Cardiac atrium fibroblast (primary cell): Measurements from ENCODE around the gene CBR3. TPM values are rescaled to one million over a fixed set of nuclear protein-coding genes. Genes with fewer than 3 reads are reported as not detected.

Source experiments
- total RNA-seq: library from RNA; depleted of rRNA; stranded (reverse); fragments of >200 nt; gene quantifications from 2 replicates; pipeline ENCODE4 v1.2.3, GENCODE V29; 2015

CBR3 gene
- total RNA-seq: 2.9 and 8.1 TPM in 2 replicates

DNA sequence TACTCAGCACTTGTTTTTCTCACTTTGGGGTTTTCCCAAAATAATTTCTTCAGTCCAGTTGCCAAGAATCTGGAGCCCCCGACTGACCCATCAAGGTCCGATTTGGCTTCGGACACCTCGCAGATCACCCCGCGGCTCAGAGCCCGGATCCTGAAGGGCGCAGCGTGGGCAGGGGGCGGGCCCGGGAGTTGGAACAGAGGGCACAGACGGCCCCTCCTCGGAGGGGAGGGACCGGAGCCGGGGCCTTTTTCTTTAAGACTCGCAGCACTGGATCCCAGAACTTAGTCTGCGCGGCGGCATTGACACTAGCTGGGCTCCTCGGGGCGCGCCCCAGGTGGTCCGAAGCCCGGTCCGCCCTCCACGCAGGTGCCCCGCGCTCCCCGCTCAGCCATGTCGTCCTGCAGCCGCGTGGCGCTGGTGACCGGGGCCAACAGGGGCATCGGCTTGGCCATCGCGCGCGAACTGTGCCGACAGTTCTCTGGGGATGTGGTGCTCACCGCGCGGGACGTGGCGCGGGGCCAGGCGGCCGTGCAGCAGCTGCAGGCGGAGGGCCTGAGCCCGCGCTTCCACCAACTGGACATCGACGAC is at the start of gene CBR3:
Gene CBR3, plus strand, starts transcription at position 277 of the 588 bp plus-strand sequence. Its CDS starts 114 bp downstream, at position 391.

GRCh38 chr21:36156815-36157670 is 22.2 kb downstream of the CBR3 start, which contains the start of gene DOP1B:
Gene DOP1B (plus strand): TSS chr21:36156824. CDS start chr21:36164734, 7,910 bp downstream.

Other genes with a start within 250 kb of the CBR3 start
- 8.5 and 9.1 TPM in 2 replicates for gene SETD4, start 74.6 kb upstream of the CBR3 start, total RNA-seq
- gene CBR1, start 65.1 kb upstream of the CBR3 start, total RNA-seq: 166 and 171 TPM in 2 replicates
- 2.0 and 2.4 TPM in 2 replicates for gene DOP1B, start 21.7 kb downstream of the CBR3 start, total RNA-seq
- 10.8 and 13.9 TPM in 2 replicates for gene MORC3, start 185.1 kb downstream of the CBR3 start, total RNA-seq